GM18868 (cell line): ENCODE measurements around the gene PRR13.
A peak's percentile ranks its signal among the peaks of the same experiment; 100 is the strongest.
"Not testable (repeated sequence)": the region's sequence is repeated elsewhere in the genome, so short reads cannot be mapped to it uniquely, and the experiment has no call there.

Experiments used
- ATAC-seq: cut with Tn5 transposase; IDR thresholded peaks from one replicate; pipeline ENCODE4 v1.9.1; 2021; ENCODE audit warnings: mild to moderate bottlenecking, moderate library complexity; ENCODE audit not compliant: unreplicated experiment

The PRR13 gene

DNA sequence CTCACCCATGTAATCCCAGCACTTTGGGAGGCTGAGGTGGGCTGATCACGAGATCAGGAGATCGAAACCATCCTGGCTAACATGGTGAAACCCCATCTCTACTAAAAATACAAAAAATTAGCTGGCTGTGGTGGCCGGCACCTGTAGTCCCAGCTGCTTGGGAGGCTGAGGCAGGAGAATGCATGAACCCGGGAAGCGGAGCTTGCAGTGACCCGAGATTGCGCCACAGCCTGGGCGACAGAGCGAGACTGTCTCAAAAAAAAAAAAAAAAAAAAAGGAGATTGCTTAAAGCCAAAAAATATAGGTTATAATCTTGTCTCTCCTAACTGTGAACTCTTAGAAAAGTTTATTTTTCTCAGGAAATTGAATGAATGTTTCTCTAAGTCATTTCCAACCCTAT is 6.2 kb upstream of the PRR13 start:
- not testable (repeated sequence) for ATAC-seq

DNA sequence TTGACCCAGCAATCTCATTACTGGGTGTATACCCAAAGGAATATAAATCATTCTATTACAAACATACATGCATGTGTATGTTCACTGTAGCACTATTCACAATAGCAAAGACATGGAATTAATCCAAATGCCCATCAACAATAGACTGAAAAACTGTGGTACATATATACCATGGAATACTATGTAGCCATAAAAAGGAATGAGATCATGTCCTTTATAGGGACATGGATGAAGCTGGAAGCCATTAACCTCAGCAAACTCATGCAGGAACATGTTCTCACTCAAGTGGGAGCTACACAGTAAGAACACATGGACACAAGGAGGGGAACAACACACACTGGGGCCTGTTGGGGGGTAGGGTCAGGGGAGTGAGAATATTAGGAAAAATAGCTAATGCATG is 2.0 kb upstream of the PRR13 start:
- not testable (repeated sequence) for ATAC-seq

DNA sequence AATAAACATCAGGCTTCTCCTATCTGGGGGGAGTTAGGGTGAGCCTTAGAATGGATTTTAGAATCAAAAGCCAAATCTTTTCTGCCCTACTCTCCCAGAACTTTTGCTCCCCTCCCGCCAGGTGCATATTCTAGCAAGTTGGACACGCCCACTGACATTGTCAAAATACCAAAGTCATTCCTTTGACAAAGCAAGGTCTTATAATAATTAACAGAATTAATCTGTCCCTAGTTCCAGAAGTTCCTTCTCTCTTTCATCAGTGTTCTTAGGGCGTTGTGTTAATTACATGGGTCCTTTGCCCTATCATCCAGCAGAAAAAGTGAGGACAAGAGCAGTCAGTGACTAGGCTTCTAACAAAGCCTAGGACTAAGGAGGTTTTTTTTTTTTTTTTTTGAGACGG is 2.4 kb downstream of the PRR13 start:
- ATAC-seq, result no peak

DNA sequence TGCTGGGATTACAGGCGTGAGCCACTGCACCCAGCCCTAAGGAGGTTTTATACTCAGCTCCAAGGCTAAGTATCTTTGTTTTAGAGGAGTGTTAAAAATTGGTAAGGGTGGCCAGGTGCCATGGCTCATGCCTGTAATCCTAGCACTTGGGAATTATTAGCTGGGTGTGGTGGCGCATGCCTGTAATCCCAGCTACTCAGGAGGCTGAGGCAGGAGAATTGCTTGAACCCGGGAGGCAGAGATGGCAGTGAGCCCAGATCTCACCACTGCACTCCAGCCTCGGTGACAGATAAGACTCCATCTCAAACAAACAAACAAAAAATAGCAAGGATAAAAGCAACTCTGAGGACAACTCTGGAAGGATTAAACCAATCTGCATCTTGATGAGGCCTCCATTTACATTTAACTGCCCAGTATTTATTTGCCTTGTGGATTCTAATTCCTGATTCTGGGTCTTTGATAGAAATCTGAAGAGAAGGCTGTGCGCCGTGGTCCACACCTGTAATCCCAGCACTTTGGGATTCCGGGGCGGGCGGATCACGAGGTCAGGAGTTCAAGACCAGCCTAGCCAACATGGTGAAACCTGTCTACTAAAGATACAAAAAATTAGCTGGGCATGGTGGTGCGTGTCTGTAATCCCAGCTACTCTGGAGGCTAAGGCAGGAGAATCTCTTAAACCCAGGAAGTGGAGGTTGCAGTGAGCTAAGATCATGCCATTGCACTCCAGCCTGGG is 3.2 kb downstream of the PRR13 start:
- ATAC-seq, result not testable (repeated sequence)

DNA sequence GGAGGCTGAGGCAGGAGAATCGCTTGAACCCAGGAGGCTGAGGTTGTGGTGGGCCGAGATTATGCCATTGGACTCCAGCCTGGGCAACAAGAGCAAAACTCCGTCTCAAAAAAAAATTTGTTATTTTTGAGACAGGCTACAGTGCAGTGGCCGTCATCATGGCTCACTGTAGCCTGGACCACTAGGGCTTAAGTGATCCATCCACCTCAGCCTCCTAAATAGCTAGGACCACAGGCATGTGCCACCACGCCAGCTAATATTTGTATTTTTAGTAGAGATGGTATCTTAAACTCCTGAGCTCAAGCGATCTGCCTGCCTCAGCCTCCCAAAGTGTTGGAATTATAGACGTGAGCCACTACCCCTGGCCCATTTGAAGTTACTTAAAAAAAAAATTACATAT is 9.4 kb downstream of the PRR13 start:
- ATAC-seq, result no peak

DNA sequence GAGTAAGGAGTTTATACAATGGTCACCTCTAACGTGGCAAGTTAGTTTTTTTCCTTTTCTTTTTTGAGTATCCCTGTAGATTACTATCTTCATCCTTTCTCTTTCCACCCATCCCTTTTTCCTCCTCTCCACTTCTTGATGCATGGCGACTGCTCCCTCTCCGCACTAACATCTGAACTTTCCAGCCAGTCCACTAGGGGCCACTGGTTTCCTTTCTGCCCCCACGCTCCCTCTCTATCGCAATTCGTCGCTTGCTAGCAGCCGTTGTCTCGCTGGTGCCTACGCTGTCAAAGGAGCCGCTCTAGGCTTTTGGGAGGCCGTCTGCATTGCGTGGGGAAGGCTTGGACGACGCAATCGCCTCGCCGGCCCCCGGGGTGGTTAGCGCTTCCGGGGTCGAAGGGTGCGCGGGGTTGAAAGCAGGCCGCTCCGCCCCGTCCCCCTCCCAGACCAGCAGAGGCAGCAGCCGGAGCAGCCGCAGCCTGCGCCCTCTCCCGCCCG is 10.2 kb downstream of the PRR13 start, which contains the start of gene PCBP2:
PCBP2 (plus strand) TSS at position 442 of the 498 bp plus-strand sequence. CDS start 2,699 bp downstream, outside the sequence.
- peak; percentile 97 for ATAC-seq

DNA sequence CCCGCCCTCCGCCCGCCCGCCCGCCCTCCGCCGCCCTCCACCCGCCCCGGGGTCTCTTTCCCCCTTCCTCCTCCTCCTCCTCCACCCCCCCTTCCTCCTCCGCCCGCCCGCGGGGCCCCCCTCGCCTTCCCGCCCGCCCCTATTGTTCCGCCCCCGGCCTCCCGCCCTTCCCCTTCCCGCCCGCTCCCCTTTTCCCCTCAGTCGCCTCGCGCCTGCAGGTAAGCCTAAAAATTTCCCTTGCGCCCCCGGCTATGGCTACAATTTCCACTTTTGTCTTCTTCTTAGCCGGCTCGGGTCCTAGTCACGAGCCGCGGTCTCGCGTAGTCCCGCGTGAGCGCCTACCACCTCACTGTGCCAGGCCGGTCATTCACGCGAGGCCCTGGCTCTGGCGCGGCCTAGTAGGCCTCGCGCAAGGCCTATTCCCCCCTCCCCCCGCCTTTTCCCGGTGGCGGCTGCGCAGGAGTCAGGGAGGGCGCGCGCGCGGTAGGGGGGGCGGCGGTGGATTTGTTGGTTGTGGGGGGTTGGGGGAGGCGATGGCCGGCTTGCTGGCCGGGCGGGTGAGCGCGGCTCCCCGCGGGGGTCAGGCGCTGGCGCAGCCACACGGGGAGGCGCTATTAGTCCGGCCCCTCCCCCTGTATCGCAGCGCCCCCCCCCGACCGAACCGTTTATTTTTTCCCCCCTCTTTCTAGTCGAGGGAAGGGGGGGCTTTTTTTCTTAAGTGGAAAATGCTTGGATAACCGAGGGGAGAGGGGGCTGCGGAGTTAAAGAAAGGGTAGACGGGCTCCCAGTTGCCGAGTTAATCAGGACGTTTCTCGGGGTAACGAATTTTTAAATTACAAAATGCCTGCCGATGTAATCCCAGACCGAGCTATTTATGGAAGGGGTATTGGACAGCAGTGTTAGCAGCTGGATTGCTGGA is 10.9 kb downstream of the PRR13 start:
- ATAC-seq, result no peak

DNA sequence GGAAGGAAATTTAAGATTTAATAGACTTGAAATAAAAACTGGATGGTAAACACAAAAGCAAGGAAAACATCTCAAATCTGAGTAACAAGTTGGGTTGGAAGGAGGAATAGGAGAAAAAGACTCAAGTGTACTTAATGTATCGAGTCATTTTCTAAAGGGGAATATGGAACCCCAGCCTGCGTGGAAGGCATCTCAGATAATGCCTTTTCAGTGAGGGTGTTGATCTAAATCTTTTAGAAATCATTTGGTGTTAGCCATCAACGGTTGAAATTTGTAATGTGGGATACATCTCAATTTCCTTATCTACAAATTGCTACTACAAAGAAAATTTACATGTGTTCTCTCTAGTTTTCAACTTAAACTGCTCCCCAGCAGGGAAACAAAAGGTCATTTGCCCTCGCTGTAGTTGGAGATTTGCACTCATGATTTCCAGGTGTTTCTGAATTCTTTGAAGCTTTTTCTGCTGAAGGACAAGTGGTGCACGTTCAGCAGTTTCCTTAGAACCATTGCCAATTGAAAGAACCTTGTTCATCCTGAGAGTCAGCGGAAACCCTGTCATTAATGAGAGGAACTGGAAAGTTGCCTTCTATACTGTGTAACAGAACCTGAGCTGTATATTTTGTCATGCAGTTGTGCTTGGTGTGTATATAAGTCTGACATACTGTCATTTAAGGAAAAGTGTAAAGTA is 12.6 kb downstream of the PRR13 start:
- no peak for ATAC-seq

DNA sequence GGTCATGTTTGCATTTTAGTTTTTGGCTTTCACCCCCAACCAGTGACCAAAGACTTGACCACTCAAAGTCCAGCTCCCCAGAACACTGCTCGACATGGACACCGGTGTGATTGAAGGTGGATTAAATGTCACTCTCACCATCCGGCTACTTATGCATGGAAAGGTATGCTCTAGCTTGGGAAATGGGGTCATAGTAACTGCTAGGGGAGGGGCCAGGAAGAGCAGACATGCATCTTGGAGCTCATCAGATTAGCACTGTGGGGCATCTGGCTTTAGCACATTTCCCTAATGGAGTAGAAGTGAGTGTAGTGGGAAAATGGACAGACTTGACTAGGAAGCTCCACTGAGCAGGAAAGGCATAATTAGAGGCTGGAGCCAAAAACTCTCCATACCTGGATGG is 13.2 kb downstream of the PRR13 start:
- no peak for ATAC-seq

DNA sequence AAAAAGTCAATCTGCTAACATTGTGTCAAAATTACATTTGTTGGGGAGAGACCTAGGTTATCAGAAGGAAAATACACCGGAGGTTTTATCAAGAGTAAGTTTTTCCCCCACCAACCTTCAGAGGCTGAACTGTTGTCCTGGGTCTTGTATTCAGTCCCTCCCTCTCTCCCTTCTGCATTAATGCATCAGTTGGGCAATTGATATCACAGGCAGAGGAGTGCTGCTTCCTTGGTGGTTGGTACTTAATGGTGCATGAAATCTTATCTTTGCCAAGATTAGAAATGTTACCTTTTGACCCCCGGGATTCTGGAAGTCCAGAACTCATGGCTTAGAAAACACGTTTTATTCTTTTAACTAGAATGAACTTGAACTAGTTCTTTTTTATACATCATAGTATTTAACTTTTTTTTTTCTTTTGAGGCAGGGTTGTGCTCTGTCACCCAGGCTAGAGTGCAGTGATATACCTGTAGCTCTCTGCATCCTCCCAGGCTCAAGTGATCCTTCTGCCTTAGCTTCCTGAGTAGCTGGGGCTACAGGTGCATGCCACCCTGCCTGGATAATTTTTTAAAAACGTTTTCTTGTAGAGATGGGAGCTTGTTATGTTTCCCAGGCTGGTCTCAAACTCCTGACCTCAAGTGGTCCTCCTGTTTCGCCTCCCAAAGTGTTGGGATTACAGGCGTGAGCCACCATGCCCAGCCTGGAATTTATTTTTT is 15.3 kb downstream of the PRR13 start:
- no peak for ATAC-seq

DNA sequence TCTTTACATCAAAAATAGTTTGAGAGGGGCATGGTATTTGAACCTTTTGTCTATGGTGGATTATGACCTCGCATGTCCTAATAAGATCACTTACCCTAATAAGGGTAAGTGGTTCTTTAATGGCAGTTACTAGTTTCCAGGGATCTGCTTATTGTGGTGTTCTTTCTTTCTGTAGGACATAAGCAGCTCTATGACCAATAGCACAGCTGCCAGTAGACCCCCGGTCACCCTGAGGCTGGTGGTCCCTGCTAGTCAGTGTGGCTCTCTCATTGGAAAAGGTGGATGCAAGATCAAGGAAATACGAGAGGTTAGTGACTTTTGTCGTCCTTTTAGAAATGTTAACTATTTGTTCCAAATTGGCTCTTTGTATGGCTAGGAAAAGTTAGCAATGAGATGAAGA is 17.6 kb downstream of the PRR13 start:
- no peak for ATAC-seq

DNA sequence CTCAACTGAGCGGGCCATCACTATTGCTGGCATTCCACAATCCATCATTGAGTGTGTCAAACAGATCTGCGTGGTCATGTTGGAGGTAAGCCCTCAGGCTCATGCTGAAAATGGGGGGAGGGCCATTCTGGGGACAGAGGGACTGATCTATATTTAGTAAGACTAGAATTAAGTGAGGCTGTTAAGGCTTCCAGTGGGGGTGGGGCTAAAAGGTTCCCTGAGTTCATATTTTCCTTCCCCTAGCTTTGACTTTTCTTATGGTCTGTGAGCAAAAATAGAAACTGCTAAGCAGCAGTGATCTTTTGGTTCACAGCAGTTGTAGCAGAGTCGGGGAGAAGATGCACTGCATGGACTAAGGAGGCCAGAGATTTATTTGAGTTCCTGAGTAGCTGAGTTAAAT is 19.5 kb downstream of the PRR13 start:
- no peak for ATAC-seq

DNA sequence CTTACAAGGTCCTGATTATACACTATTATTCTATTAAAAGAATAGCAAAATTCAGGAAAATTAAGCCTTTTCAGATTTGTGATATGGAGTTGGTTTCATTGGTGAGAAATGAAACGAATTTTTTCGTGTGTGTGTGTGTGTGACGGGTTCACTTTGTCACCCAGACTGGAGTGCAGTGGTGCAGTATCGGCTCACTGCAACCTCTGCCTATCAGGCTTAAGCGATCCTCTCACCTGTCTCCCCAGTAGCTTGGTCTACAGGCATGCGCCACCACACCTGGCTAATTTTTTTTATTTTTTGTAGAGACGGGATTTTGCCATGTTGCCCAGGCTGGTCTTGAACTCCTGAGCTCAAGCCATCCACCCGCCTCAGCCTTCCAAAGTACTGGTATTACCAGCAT is 20.1 kb downstream of the PRR13 start:
- no peak for ATAC-seq

DNA sequence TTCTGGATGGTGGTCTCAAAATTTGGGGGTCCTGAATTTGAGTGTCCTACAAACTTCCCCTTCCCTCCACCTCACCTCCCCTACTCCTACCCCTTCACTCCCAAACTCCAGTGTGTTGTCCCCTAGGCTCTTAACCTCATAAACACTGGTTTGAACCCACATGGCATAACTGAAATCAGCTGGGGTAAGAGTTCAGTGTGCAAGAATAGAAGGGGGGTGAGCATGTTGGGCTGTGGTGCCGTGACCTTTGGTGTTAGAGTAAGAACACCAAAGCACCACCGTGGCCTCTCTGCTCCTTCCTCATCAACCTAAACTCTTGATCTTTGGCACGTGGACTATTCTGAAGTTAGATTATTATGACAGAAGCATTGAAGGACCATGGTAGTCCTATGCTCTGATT is 21.4 kb downstream of the PRR13 start:
- ATAC-seq, result no peak

DNA sequence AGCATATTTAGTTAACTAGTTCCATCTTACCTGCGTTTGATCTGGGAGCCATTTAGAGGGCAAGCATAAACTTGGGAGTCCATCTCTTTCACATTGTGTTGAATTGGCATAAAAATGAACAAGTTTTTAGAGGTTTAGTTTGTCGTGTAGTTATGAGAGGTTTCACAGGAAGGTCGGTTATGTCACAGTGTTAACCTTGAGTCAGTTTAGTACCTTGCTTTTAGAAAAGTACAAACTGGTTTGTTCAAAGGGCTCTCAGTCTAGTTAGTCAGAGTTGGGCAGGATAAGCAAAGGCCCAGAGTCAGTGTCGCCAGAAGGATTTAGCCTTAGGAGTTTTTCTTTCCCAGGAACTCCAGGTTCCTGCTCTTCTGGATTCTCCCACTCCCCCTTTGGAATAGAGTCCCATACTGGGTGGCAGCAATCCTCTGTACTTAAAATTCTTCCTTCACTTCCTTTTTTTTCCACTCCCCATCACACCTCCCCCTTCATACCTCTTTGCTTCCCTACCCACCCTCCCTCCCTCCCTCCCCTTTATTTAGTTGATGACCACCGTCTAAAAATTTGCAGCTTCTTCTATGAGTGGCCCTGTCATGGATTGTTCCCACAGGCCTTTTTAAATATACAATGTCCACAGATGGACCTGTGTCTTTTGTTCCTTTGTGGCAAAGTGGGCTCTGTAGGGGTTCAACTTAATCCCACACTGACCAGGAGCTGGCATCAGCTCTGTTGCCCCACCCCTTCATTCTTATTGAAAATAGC is 22.4 kb downstream of the PRR13 start:
- ATAC-seq, result no peak

DNA sequence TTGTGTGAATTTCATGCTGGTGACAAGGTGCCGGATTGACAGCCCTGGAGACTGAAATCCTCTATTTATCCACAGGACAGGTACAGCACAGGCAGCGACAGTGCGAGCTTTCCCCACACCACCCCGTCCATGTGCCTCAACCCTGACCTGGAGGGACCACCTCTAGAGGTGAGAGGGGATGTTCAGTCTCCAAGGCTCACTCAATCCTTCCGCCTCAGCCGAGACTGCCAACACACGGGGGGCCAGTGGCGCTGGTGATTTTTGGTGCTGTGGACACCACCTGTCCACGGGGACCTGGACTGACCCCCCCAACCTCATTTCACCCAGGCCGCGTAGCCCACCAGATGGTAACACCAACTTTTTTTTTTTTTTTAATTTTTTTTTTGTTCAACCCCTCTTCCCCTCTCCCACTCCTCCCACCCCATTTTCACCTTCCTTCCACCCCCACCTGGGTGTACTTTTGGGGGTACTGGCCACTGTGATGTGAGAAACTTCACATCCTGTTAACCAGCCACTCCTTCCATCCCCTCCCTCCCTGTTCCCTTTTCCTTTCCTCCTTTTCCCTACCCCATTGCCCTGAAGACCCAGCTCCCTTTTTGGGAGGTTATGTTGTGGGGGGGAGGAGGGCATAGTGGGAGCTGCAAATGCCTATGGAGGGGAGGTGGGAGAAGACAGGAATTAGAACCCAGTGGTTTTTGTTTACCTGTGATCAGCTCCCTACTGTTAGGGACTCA is 23.3 kb downstream of the PRR13 start:
- no peak for ATAC-seq

DNA sequence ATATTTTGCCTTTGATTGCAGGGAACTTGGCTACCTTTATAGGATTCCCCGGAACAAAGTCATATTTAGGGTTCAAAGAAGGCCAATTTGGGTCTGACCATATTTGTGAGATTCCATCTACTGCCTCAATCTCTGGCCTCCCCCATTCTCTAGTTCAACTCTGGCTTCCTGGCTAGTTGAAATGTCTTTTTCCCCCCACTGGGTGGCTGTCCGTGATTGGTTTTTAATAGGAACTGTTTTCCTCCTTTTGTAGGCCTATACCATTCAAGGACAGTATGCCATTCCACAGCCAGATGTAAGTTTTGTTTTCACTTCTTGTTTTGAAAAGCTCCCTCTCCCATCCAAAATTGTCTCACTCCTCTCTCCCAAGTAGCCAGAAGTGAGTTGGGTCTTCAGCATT is 24.1 kb downstream of the PRR13 start:
- ATAC-seq, result no peak

DNA sequence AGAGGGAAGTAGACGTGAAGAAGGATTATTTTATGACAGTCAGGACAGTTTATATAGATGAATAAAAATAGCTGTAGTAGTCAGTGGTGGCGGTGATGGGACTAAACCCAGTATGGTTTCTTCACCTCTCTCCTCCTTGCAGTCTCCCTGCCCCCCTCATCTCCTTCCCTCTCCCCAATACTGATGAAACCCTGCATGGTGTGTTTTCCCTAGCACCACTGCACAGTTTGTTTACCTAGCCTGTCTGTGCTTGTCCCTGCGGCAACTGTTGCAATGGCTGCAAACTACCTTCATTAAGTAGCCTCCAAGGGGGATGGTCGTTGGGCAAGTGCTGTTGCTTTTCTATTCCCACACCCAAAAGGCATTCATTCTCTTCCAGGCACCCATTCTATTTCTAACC is 25.1 kb downstream of the PRR13 start:
- no peak for ATAC-seq

DNA sequence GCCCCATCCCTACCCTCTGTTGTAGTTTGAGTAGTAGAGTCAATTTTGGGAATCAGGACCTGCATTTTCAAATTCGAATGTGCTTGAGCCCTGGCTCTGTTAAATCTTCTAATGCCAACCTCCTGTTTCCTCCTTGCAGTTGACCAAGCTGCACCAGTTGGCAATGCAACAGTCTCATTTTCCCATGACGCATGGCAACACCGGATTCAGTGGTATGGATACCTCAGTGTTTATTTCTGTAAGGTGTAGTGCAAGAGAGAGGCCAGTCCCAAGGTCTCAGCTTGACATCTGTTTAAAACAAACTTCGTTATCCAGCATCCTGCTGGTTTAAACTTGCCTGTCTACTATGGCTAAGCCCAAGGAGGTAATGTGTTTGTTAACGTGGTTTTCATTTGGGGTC is 25.5 kb downstream of the PRR13 start:
- ATAC-seq, result no peak
